ENCODE data around the gene MRGPRX4.

- TF ChIP-seq, protein P1, sequence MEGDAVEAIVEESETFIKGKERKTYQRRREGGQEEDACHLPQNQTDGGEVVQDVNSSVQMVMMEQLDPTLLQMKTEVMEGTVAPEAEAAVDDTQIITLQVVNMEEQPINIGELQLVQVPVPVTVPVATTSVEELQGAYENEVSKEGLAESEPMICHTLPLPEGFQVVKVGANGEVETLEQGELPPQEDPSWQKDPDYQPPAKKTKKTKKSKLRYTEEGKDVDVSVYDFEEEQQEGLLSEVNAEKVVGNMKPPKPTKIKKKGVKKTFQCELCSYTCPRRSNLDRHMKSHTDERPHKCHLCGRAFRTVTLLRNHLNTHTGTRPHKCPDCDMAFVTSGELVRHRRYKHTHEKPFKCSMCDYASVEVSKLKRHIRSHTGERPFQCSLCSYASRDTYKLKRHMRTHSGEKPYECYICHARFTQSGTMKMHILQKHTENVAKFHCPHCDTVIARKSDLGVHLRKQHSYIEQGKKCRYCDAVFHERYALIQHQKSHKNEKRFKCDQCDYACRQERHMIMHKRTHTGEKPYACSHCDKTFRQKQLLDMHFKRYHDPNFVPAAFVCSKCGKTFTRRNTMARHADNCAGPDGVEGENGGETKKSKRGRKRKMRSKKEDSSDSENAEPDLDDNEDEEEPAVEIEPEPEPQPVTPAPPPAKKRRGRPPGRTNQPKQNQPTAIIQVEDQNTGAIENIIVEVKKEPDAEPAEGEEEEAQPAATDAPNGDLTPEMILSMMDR (IDR thresholded peaks at IDR 0.05) = no peak
- TF ChIP-seq POLR2AphosphoS5 (IDR thresholded peaks at IDR 0.05) (no peak), EP300 (IDR thresholded peaks at IDR 0.05) (no peak), POLR2A (IDR thresholded peaks at IDR 0.05) (no peak)
Measured at GRCh38 chr11:18144243-18144642, 28.4 kb upstream of the MRGPRX4 start.

Measured in gastroesophageal sphincter (tissue), 3 donors.